ENCODE results near the gene SRRT.

SRRT gene

GRCh38 chr7:100896732-100897608, 22.1 kb downstream of the SRRT start (continued):
- TF ChIP-seq ZNF596 (tag by site-specific recombination; IDR thresholded peaks at IDR 0.05) (no peak; the same call in 1 of the 2 replicates), ZNF645 (tag by site-specific recombination; IDR thresholded peaks at IDR 0.05) (no peak), ZNF692 (tag by site-specific recombination; IDR thresholded peaks at IDR 0.05) (peak; percentile 71), KLF17 (tag by site-specific recombination; IDR thresholded peaks at IDR 0.05) (peak; percentile 80), ZNF311 (tag by site-specific recombination; IDR thresholded peaks at IDR 0.05; ENCODE audit: borderline replicate concordance) (no peak), ZNF132 (tag by site-specific recombination; IDR thresholded peaks at IDR 0.05; ENCODE audit: borderline replicate concordance) (no peak), ZNF239 (tag by site-specific recombination; IDR thresholded peaks at IDR 0.05) (no peak), SP3 (tag by site-specific recombination; IDR thresholded peaks at IDR 0.05) (no peak), ZNF704 (tag by site-specific recombination; IDR thresholded peaks at IDR 0.05) (no peak), ZNF274 (IDR thresholded peaks at IDR 0.05; ENCODE audit: low read length) (no peak), ZNF274 (tag by site-specific recombination; IDR thresholded peaks at IDR 0.05; ENCODE audit: borderline replicate concordance) (no peak), KLF16 (tag by site-specific recombination; IDR thresholded peaks at IDR 0.05) (0 out of 2 replicates have a peak, but pooled peaks have one; percentile 32), ZNF777 (tag by site-specific recombination; IDR thresholded peaks at IDR 0.05; ENCODE audit: borderline replicate concordance) (no peak), GLI4 (tag by site-specific recombination; IDR thresholded peaks at IDR 0.05) (0 out of 2 replicates have a peak, but pooled peaks have one; percentile 30), ZSCAN18 (tag by site-specific recombination; IDR thresholded peaks at IDR 0.05) (no peak), ZNF514 (tag by site-specific recombination; IDR thresholded peaks at IDR 0.05) (no peak), ZNF148 (tag by site-specific recombination; IDR thresholded peaks at IDR 0.05; ENCODE audit: borderline replicate concordance) (no peak), ZNF747 (tag by site-specific recombination; IDR thresholded peaks at IDR 0.05) (no peak), TCF7L2 (IDR thresholded peaks at IDR 0.05; ENCODE audit: borderline replicate concordance, low read depth, low read length) (no peak), ZNF26 (tag by site-specific recombination; IDR thresholded peaks at IDR 0.05) (no peak), ZNF510 (tag by site-specific recombination; IDR thresholded peaks at IDR 0.05; ENCODE audit: insufficient replicate concordance) (no peak), CTCF (tag by site-specific recombination; IDR thresholded peaks at IDR 0.05) (peak; percentile 93), ZNF580 (tag by site-specific recombination; IDR thresholded peaks at IDR 0.05) (no peak), ZNF248 (tag by site-specific recombination; IDR thresholded peaks at IDR 0.05) (no peak)

Measured in HEK293 (cell line).